Brain microvascular endothelial cell (primary cell): ENCODE data around the gene ZNF514.

Experiments
- DNase-seq: peaks from one replicate; pipeline ENCODE4 v3.0.0-alpha.2; 2020
- H3K27ac ChIP-seq: fragments of 250-450 bp; sonication (Bioruptor Pico); 2 replicates; pipeline ENCODE4 v1.5.1; 2020; ENCODE audit warnings: mild to moderate bottlenecking, moderate library complexity
- H3K27me3 ChIP-seq: fragments of 250-450 bp; sonication (Bioruptor Pico); replicated peaks from 2 replicates; pipeline ENCODE4 v1.5.1; 2020; ENCODE audit warnings: mild to moderate bottlenecking
- H3K36me3 ChIP-seq: fragments of 250-450 bp; sonication (Bioruptor Pico); replicated peaks from 2 replicates; pipeline ENCODE4 v1.5.1; 2020; ENCODE audit warnings: mild to moderate bottlenecking
- H3K4me3 ChIP-seq: 2 replicates; pipeline ENCODE4 v1.5.1; 2011; ENCODE audit warnings: low read depth, mild to moderate bottlenecking, control low read depth, low read length, moderate library complexity
- in situ Hi-C: cut with HindIII; loops from 2 replicates; pipeline ENCODE4 v1.10.0; 2017; ENCODE audit warnings: low sequenced_read_pairs, low pct_ligation_motif_present
- TF ChIP-seq, protein P1 (sequence below): IDR thresholded peaks from 2 replicates; pipeline ENCODE4 v1.5.1; 2011; ENCODE audit warnings: low read depth, mild to moderate bottlenecking, moderate library complexity, low read length, control low read depth, inconsistent platforms; ENCODE audit errors: missing control alignments

Gene ZNF514

GRCh38 chr2:95121407-95122196 is 38.0 kb downstream of the ZNF514 start, which contains the start of gene MRPS5:
TSS of gene MRPS5 (minus strand) at chr2:95121808. CDS start at chr2:95121791, 17 bp downstream.
- TF ChIP-seq, protein P1, sequence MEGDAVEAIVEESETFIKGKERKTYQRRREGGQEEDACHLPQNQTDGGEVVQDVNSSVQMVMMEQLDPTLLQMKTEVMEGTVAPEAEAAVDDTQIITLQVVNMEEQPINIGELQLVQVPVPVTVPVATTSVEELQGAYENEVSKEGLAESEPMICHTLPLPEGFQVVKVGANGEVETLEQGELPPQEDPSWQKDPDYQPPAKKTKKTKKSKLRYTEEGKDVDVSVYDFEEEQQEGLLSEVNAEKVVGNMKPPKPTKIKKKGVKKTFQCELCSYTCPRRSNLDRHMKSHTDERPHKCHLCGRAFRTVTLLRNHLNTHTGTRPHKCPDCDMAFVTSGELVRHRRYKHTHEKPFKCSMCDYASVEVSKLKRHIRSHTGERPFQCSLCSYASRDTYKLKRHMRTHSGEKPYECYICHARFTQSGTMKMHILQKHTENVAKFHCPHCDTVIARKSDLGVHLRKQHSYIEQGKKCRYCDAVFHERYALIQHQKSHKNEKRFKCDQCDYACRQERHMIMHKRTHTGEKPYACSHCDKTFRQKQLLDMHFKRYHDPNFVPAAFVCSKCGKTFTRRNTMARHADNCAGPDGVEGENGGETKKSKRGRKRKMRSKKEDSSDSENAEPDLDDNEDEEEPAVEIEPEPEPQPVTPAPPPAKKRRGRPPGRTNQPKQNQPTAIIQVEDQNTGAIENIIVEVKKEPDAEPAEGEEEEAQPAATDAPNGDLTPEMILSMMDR, result peak; percentile 11
- peak; percentile 52 for DNase-seq
- in situ Hi-C loops, result no loop called here

GRCh38 chr2:95121093-95121406 is 38.6 kb downstream of the ZNF514 start:
- H3K27me3 ChIP-seq, result no peaks in the 10 kb centered on the region
- in situ Hi-C loops, result no loop called here
- peak overlapping the region; percentile 99 for H3K4me3 ChIP-seq
- no peak for DNase-seq
- H3K36me3 ChIP-seq, result peaks cover 8% of the 10 kb centered on the region
- peak overlapping the region; percentile 98 for H3K27ac ChIP-seq
- TF ChIP-seq, protein P1, result no peak

More at GRCh38 chr2:95121407-95122196, 38.0 kb downstream of the ZNF514 start, which contains the start of gene MRPS5:
- H3K27ac ChIP-seq, result peak within 1 kb of the TSS; percentile 98
- peak within 1 kb of the TSS; percentile 99 for H3K4me3 ChIP-seq
- no peaks in the 10 kb centered on the region for H3K27me3 ChIP-seq
- peaks cover 4% of the 10 kb centered on the region for H3K36me3 ChIP-seq

GRCh38 chr2:95115418-95115817 is 44.2 kb downstream of the ZNF514 start:
- TF ChIP-seq, protein P1, result peak; percentile 92

GRCh38 chr2:95113464-95113863 is 46.2 kb downstream of the ZNF514 start:
- no peak for DNase-seq
- Histone ChIP-seq H3K27ac (no peak overlapping the region), H3K4me3 (no peak overlapping the region), H3K27me3 (no peaks in the 10 kb centered on the region), H3K36me3 (peaks cover 40% of the 10 kb centered on the region)
- in situ Hi-C loops, result no loop called here
- TF ChIP-seq, protein P1, result no peak

More at GRCh38 chr2:95115418-95115817, 44.2 kb downstream of the ZNF514 start:
- peak; percentile 34 for DNase-seq
- H3K4me3 ChIP-seq, result no peak overlapping the region
- peaks cover 35% of the 10 kb centered on the region for H3K36me3 ChIP-seq
- no peak overlapping the region for H3K27ac ChIP-seq
- in situ Hi-C loops, result no loop called here
- no peaks in the 10 kb centered on the region for H3K27me3 ChIP-seq

DNA sequence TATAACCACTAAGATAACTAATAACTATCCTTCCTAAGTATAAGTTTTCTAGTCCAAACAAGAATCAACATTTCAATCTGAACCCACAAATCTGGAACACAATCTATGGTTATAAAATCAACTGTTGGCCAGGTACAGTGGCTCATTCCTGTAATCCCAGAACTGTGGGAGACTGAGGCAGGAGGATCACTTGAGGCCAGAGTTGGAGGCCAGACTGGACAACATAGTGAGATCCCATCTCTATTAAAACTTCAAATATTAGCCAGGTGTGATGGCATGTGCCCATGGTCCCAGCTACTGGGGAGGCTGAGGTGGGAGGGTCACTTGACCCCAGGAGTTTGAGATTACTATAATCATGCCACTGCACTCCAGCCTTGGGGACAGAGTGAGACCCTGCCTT is 49.3 kb downstream of the ZNF514 start:
- Histone ChIP-seq H3K36me3 (peaks cover 59% of the 10 kb centered on the region), H3K27ac (no peak overlapping the region), H3K4me3 (no peak overlapping the region), H3K27me3 (no peaks in the 10 kb centered on the region)
- in situ Hi-C loops, result no loop called here
- TF ChIP-seq, protein P1, result no peak
- no peak for DNase-seq
